CD14-positive monocyte (primary cell): ENCODE measurements around the gene MYO5C. TPM values are rescaled to one million over a fixed set of nuclear protein-coding genes. Genes with fewer than 3 reads are reported as not detected.

Source experiments
- DNase-seq, 3 donors: peaks; one replicate each; pipeline ENCODE4 v3.0.0-alpha.2; 2011 to 2022
- H2AFZ ChIP-seq: 2 replicates; pipeline ENCODE4 v1.6.0; 2012; ENCODE audit warnings: mild to moderate bottlenecking, low read depth, low read length, inconsistent platforms; ENCODE audit not compliant: insufficient read depth, poor library complexity, severe bottlenecking
- H3K27ac ChIP-seq, 2 donors: 1 replicate in 1 of 2; 2 replicates in 1 of 2; pipeline ENCODE4 v1.5.1; 2012 to 2013; ENCODE audit warnings: low read length in 2 of 2, control low read depth in 1 of 2, inconsistent platforms in 1 of 2, low read depth in 1 of 2, mild to moderate bottlenecking in 1 of 2
- H3K27me3 ChIP-seq, 2 donors: one replicate each; pipeline versions ENCODE4 v1.6.0 to v1.6.1; 2011 to 2013; ENCODE audit warnings: low read length in 2 of 2; ENCODE audit not compliant: control insufficient read depth in 2 of 2, insufficient read depth in 2 of 2
- H3K36me3 ChIP-seq, 2 donors: replicated peaks in 1 of 2; 1 replicate in 1 of 2; 2 replicates in 1 of 2; pipeline versions ENCODE4 v1.5.1 to v1.6.1; 2012 to 2013; ENCODE audit warnings: low read length in 2 of 2, control low read depth in 1 of 2, inconsistent platforms in 1 of 2, mild to moderate bottlenecking in 1 of 2; ENCODE audit not compliant: insufficient read depth in 2 of 2, control insufficient read depth in 1 of 2
- H3K4me1 ChIP-seq, 2 donors: 1 replicate in 1 of 2; 2 replicates in 1 of 2; pipeline versions ENCODE4 v1.5.1 to v1.6.1; 2012 to 2013; ENCODE audit warnings: low read length in 2 of 2, control low read depth in 1 of 2, inconsistent platforms in 1 of 2, mild to moderate bottlenecking in 1 of 2, moderate library complexity in 1 of 2; ENCODE audit not compliant: insufficient read depth in 2 of 2, control insufficient read depth in 1 of 2
- H3K4me2 ChIP-seq: replicated peaks from 2 replicates; pipeline ENCODE3; 2012; ENCODE audit warnings: low read length, moderate library complexity, mild to moderate bottlenecking; ENCODE audit not compliant: poor library complexity, severe bottlenecking; ENCODE audit errors: extremely low read depth
- H3K4me3 ChIP-seq, 3 experiments: fragments of 200-600 bp in 1 of 3; sonication (generic) in 1 of 3; replicated peaks in 1 of 3; 1 replicate in 2 of 3; 2 replicates in 1 of 3; pipeline ENCODE4 v1.5.1; 2011 to 2013; ENCODE audit warnings: low read length in 3 of 3, mild to moderate bottlenecking in 3 of 3, control low read depth in 2 of 3, low read depth in 2 of 3, inconsistent platforms in 1 of 3, moderate library complexity in 1 of 3
- H3K79me2 ChIP-seq: 2 replicates; pipeline ENCODE4 v1.6.0; 2012; ENCODE audit warnings: mild to moderate bottlenecking, control low read depth, inconsistent platforms, low read length, moderate library complexity; ENCODE audit not compliant: insufficient read depth
- H3K9ac ChIP-seq: 2 replicates; pipeline ENCODE4 v1.6.0; 2017; ENCODE audit warnings: low read length, mild to moderate bottlenecking; ENCODE audit not compliant: insufficient read depth, poor library complexity, severe bottlenecking
- H3K9me3 ChIP-seq, 2 donors: replicated peaks in 1 of 2; 1 replicate in 1 of 2; 2 replicates in 1 of 2; pipeline versions ENCODE4 v1.5.1 to v1.6.1; 2012 to 2013; ENCODE audit warnings: low read length in 2 of 2, control low read depth in 1 of 2; ENCODE audit not compliant: control insufficient read depth in 1 of 2, insufficient read depth in 1 of 2
- H4K20me1 ChIP-seq: 2 replicates; pipeline ENCODE4 v1.6.0; 2012; ENCODE audit warnings: mild to moderate bottlenecking, low read length, control low read depth, moderate library complexity; ENCODE audit not compliant: insufficient read depth
- H3K27ac Mint-ChIP-seq, 7 donors: one replicate each; pipeline ENCODE4 v1.8.0; 2020; ENCODE audit warnings: mild to moderate bottlenecking in 7 of 7, mixed read lengths in 7 of 7, moderate library complexity in 6 of 7, inconsistent platforms in 2 of 7
- H3K27me3 Mint-ChIP-seq, 3 donors: one replicate each; pipeline ENCODE4 v1.8.0; 2021 to 2022; ENCODE audit warnings: low read depth in 3 of 3, mild to moderate bottlenecking in 3 of 3, mixed read lengths in 3 of 3, moderate library complexity in 3 of 3, inconsistent platforms in 1 of 3
- H3K36me3 Mint-ChIP-seq, 2 donors: one replicate each; pipeline ENCODE4 v1.8.0; 2020; ENCODE audit warnings: mixed read lengths in 2 of 2, inconsistent platforms in 1 of 2, mild to moderate bottlenecking in 1 of 2
- H3K4me1 Mint-ChIP-seq: one replicate; pipeline ENCODE4 v1.8.0; 2020; ENCODE audit warnings: mild to moderate bottlenecking, mixed read lengths
- H3K4me3 Mint-ChIP-seq, 2 donors: one replicate each; pipeline ENCODE4 v1.8.0; 2020; ENCODE audit warnings: mild to moderate bottlenecking in 2 of 2, mixed read lengths in 2 of 2, moderate library complexity in 1 of 2
- H3K9me3 Mint-ChIP-seq, 7 donors: one replicate each; pipeline ENCODE4 v1.8.0; 2020 to 2022; ENCODE audit warnings: mixed read lengths in 7 of 7, mild to moderate bottlenecking in 6 of 7, moderate library complexity in 6 of 7, inconsistent platforms in 2 of 7
- CTCF ChIP-seq: fragments of 200-600 bp; IDR thresholded peaks from one replicate; pipeline ENCODE4 v1.8.0; 2022; ENCODE audit warnings: antibody characterized with exemption, mild to moderate bottlenecking
- WGBS: methylation state at CpG from one replicate; pipeline ENCODE4 v1.1.5; 2013; ENCODE audit warnings: missing lambda C conversion rate; ENCODE audit not compliant: insufficient coverage; 5-methylcytosine and 5-hydroxymethylcytosine counted together
- intact Hi-C, 2 donors: fragments of 100-400 bp; cut with micrococcal nuclease; formaldehyde crosslinking; loops; one replicate each; pipeline versions ENCODE4 v1.15.0 to v1.15.1; 2023
- polyA plus RNA-seq, 3 donors: library from polyadenylated mRNA; depleted of rRNA in 1 of 3; unstranded in 2 of 3; stranded (reverse) in 1 of 3; fragments of 300-500 nt in 2 of 3; fragments of >200 nt in 1 of 3; fragmentation: Illumina TruSeq in 2 of 3; gene quantifications; 1 replicate in 2 of 3; 2 replicates in 1 of 3; pipeline ENCODE4 v1.2.3, GENCODE V29; 2012 to 2021

MYO5C gene
- polyA plus RNA-seq, 3 donors = 0.20 TPM; not detected in 2

DNA sequence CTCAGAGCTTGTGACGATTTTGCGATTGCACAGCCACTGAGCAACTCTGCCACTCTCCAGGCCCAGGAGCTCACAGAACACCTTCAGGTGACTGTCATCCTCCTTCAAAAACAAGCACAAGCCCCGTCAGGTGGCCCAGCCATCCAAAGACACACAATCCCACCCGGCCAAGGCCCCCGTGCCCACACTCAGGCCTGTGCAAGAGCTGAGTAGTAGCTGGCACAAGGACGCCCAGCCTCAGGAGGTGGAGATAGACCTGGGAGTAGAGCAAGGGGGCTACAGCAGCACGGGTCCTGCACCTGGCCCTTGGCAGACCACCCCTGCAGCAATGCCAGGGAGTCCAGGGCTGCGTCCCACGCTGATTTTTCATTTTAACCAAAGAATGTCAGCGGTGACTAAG lies 34.6 kb downstream of the MYO5C start:
- Mint-ChIP-seq H3K27me3 (peaks cover 0 to 2% (median 1%) of the 10 kb centered on the region in 3 donors), H3K36me3 (no peaks in the 10 kb centered on the region), H3K27ac (no peak overlapping the region), H3K4me1 (peaks cover 17% of the 10 kb centered on the region), H3K4me3 (no peak overlapping the region), H3K9me3 (no peaks in the 10 kb centered on the region)
- intact Hi-C loops = no loop called here
- Histone ChIP-seq H3K36me3 (no peaks in the 10 kb centered on the region), H3K79me2 (no peaks in the 10 kb centered on the region), H3K4me2 (no peak overlapping the region), H3K4me1 (peaks cover 13 to 16% of the 10 kb centered on the region in 2 donors), H3K9me3 (no peaks in the 10 kb centered on the region), H3K4me3 (no peak overlapping the region), H3K27me3 (no peaks in the 10 kb centered on the region), H3K27ac (no peak overlapping the region), H4K20me1 (no peaks in the 10 kb centered on the region), H3K9ac (peak overlapping the region; percentile 31), H2AFZ (no peak overlapping the region)
- DNase-seq = no peak
- TF ChIP-seq CTCF = no peak
- 100% methylated on average over 7 of the region's 10 CpGs for WGBS

DNA sequence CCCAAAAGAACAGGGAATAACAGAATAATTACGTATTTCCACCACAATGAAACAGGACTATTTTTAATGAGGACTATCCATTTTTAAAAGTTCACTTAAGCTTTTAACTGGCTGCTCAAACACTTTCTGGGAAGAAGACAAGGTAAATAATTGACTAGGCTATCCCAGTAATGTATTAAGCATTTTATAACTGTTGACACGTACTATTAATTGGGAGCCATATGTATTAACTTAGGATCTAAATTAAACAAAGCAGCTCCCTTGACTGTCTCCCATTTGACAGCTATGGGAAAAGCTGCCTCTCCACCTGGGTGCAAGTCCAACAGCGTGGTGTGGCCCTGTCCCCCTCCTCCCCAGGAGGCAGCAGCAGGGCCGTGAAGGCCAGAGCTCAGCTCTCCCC lies 36.1 kb downstream of the MYO5C start:
- H3K36me3 Mint-ChIP-seq = no peaks in the 10 kb centered on the region
- H3K9me3 ChIP-seq = no peaks in the 10 kb centered on the region
- H3K27ac ChIP-seq = no peak overlapping the region
- no peaks in the 10 kb centered on the region for H4K20me1 ChIP-seq
- intact Hi-C loops = loop anchor here in 1 of 2 donors (5.0 kb wide), 1 partner anchor 478 kb away; no protein-coding TSS in a partner anchor
- H3K36me3 ChIP-seq = no peaks in the 10 kb centered on the region
- peaks cover 0 to 2% (median 1%) of the 10 kb centered on the region in 3 donors for H3K27me3 Mint-ChIP-seq
- no peak overlapping the region for H3K4me3 ChIP-seq
- H3K9ac ChIP-seq = no peak overlapping the region
- H3K27me3 ChIP-seq = no peaks in the 10 kb centered on the region
- no peak overlapping the region for H2AFZ ChIP-seq
- H3K4me1 Mint-ChIP-seq = peaks cover 23% of the 10 kb centered on the region
- TF ChIP-seq CTCF = no peak
- no peak overlapping the region for H3K27ac Mint-ChIP-seq
- no peaks in the 10 kb centered on the region for H3K79me2 ChIP-seq
- no peaks in the 10 kb centered on the region for H3K9me3 Mint-ChIP-seq
- H3K4me1 ChIP-seq = peaks cover 16 to 25% of the 10 kb centered on the region in 2 donors
- no peak overlapping the region for H3K4me2 ChIP-seq
- no peak overlapping the region for H3K4me3 Mint-ChIP-seq
- DNase-seq = no peak
- WGBS = 100% methylated on average over 1 of the region's 4 CpGs
